IMR-90 (cell line): ENCODE measurements around the gene STAT3. TPM values are rescaled to one million over a fixed set of nuclear protein-coding genes. Genes with fewer than 3 reads are reported as not detected.

Source experiments
- ATAC-seq: fragments of 200-7000 bp; cut with Tn5 transposase; 2 replicates; pipeline ENCODE4 v1.9.1; 2020; ENCODE audit warnings: low read depth, mild to moderate bottlenecking, moderate library complexity
- BruUV-seq: library from RNA; stranded (reverse); fragments of 400-500 nt; replicated peaks from 2 replicates; lab custom pipeline; 2021; lab: Mats Ljungman, UMichigan
- CTCF ChIA-PET: fragments of 300-600 bp; formaldehyde crosslinking; extraction: SDS; loops from one replicate; lab custom pipeline; 2021; ENCODE audit warnings: antibody characterized with exemption; lab: Yijun Ruan, JAX
- POLR2A ChIA-PET: fragments of 300-600 bp; sonication (Branson Sonifier 250); formaldehyde crosslinking; loops from one replicate; lab custom pipeline; 2022; ENCODE audit warnings: antibody characterized with exemption; ENCODE audit not compliant: unreplicated experiment; lab: Charles Lee
- DNase-seq: peaks from one replicate; pipeline ENCODE4 v3.0.0; 2013
- H2AFZ ChIP-seq: replicated peaks from 2 replicates; pipeline ENCODE3; 2013; ENCODE audit warnings: low read length, mild to moderate bottlenecking; ENCODE audit not compliant: poor library complexity
- H2AK5ac ChIP-seq: 2 replicates; pipeline ENCODE4 v1.6.1; 2013; ENCODE audit warnings: low read depth, low read length, inconsistent platforms
- H2AK9ac ChIP-seq: replicated peaks from 2 replicates; pipeline ENCODE3; 2013; ENCODE audit warnings: mild to moderate bottlenecking, low read depth, low read length, moderate library complexity; ENCODE audit not compliant: poor library complexity
- H2BK120ac ChIP-seq: 2 replicates; pipeline ENCODE4 v1.6.1; 2013; ENCODE audit warnings: low read depth, low read length, inconsistent platforms
- H2BK15ac ChIP-seq: 3 replicates; pipeline ENCODE4 v1.6.1; 2013; ENCODE audit warnings: low read depth, low read length, inconsistent platforms
- H2BK20ac ChIP-seq: 2 replicates; pipeline ENCODE4 v1.6.1; 2013; ENCODE audit warnings: low read depth, mild to moderate bottlenecking, inconsistent platforms, low read length, moderate library complexity
- H2BK5ac ChIP-seq: 2 replicates; pipeline ENCODE4 v1.6.1; 2013; ENCODE audit warnings: mild to moderate bottlenecking, low read depth, low read length, inconsistent platforms; ENCODE audit not compliant: poor library complexity, severe bottlenecking
- H3K14ac ChIP-seq: replicated peaks from 2 replicates; pipeline ENCODE4 v1.6.1; 2013; ENCODE audit warnings: low read depth, low read length, inconsistent platforms
- H3K18ac ChIP-seq: 2 replicates; pipeline ENCODE4 v1.6.1; 2013; ENCODE audit warnings: low read depth, low read length, control low read depth
- H3K23ac ChIP-seq: 2 replicates; pipeline ENCODE4 v1.6.1; 2013; ENCODE audit warnings: low read depth, low read length, inconsistent platforms
- H3K27ac ChIP-seq: 2 replicates; pipeline ENCODE4 v1.5.1; 2013; ENCODE audit warnings: mild to moderate bottlenecking, control low read depth, low read length; ENCODE audit not compliant: insufficient read depth
- H3K27me3 ChIP-seq: 2 replicates; pipeline ENCODE4 v1.6.1; 2013; ENCODE audit warnings: low read length; ENCODE audit not compliant: control insufficient read depth, insufficient read depth
- H3K36me3 ChIP-seq: 2 replicates; pipeline ENCODE4 v1.6.1; 2013; ENCODE audit warnings: low read length, mixed read lengths; ENCODE audit not compliant: control insufficient read depth, insufficient read depth
- H3K4ac ChIP-seq: 2 replicates; pipeline ENCODE4 v1.6.1; 2013; ENCODE audit warnings: low read depth, low read length, inconsistent platforms
- H3K4me1 ChIP-seq: 2 replicates; pipeline ENCODE4 v1.6.1; 2013; ENCODE audit warnings: low read length, mixed read lengths; ENCODE audit not compliant: control insufficient read depth, insufficient read depth
- H3K4me2 ChIP-seq: 2 replicates; pipeline ENCODE4 v1.6.1; 2013; ENCODE audit warnings: low read depth, mild to moderate bottlenecking, control low read depth, low read length, moderate library complexity
- H3K4me3 ChIP-seq: 2 replicates; pipeline ENCODE4 v1.5.1; 2013; ENCODE audit warnings: low read depth, mild to moderate bottlenecking, control low read depth, low read length, moderate library complexity; ENCODE audit not compliant: insufficient read depth
- H3K56ac ChIP-seq: 2 replicates; pipeline ENCODE4 v1.6.1; 2013; ENCODE audit warnings: low read length, inconsistent platforms; ENCODE audit not compliant: insufficient read depth; ENCODE audit errors: extremely low read depth
- H3K79me1 ChIP-seq, 2 experiments: 2 replicates each; pipeline ENCODE4 v1.6.1; 2013; ENCODE audit warnings: low read length in 2 of 2, inconsistent platforms in 1 of 2, low read depth in 1 of 2
- H3K9ac ChIP-seq: 2 replicates; pipeline ENCODE4 v1.6.1; 2013; ENCODE audit warnings: low read depth, low read length, control low read depth
- H3K9me1 ChIP-seq: 2 replicates; pipeline ENCODE4 v1.6.1; 2013; ENCODE audit warnings: low read length, inconsistent platforms; ENCODE audit not compliant: insufficient read depth
- H3K9me3 ChIP-seq: 2 replicates; pipeline ENCODE4 v1.6.1; 2013; ENCODE audit warnings: low read length; ENCODE audit not compliant: control insufficient read depth, insufficient read depth
- H4K20me1 ChIP-seq: 2 replicates; pipeline ENCODE4 v1.6.1; 2013; ENCODE audit warnings: low read length, inconsistent platforms; ENCODE audit not compliant: insufficient read depth
- H4K5ac ChIP-seq: 2 replicates; pipeline ENCODE4 v1.6.1; 2013; ENCODE audit warnings: mild to moderate bottlenecking, low read depth, low read length, control low read depth
- H4K8ac ChIP-seq, 2 experiments: 2 replicates each; pipeline ENCODE4 v1.6.1; 2013; ENCODE audit warnings: low read depth in 2 of 2, low read length in 2 of 2, control low read depth in 1 of 2, inconsistent platforms in 1 of 2
- H4K91ac ChIP-seq: 2 replicates; pipeline ENCODE4 v1.6.1; 2013; ENCODE audit warnings: low read depth, low read length, inconsistent platforms; ENCODE audit not compliant: insufficient read depth
- CEBPB ChIP-seq: IDR thresholded peaks from 2 replicates; pipeline ENCODE4 v1.6.1; 2012; ENCODE audit warnings: low read depth, low read length, improper control_type of control experiment
- RCOR1 ChIP-seq: IDR thresholded peaks from 2 replicates; pipeline ENCODE4 v1.6.1; 2012; ENCODE audit warnings: mild to moderate bottlenecking, low read length, improper control_type of control experiment; ENCODE audit not compliant: insufficient replicate concordance
- WGBS, 2 experiments: methylation state at CpG; one replicate each; pipeline versions ENCODE4 v1.1.5 to v1.1.7; 2013; ENCODE audit warnings: missing lambda C conversion rate in 2 of 2; ENCODE audit not compliant: insufficient read length in 1 of 2; ENCODE audit errors: extremely low coverage in 2 of 2; 5-methylcytosine and 5-hydroxymethylcytosine counted together
- dilution Hi-C: fragments of 300-500 bp; cut with HindIII; formaldehyde crosslinking; loops from one replicate; pipeline ENCODE4 v1.14.3; 2018; ENCODE audit warnings: low sequenced_read_pairs; ENCODE audit not compliant: unreplicated experiment
- in situ Hi-C: fragments of 300-500 bp; cut with MboI; formaldehyde crosslinking; loops from 3 replicates; pipeline ENCODE4 v1.14.3; 2019; ENCODE audit warnings: low sequenced_read_pairs, inconsistent platforms, mixed read lengths
- intact Hi-C: fragments of 100-400 bp; cut with micrococcal nuclease; formaldehyde crosslinking; loops from 2 replicates; pipeline ENCODE4 v1.10.0; 2022
- polyA plus RNA-seq, 3 experiments: library from polyadenylated mRNA; depleted of rRNA; stranded (reverse); fragments of >200 nt; gene quantifications; 2 replicates each; pipeline ENCODE4 v1.2.3, GENCODE V29; 2012; ENCODE audit warnings: low replicate concordance in 1 of 3
- total RNA-seq: library from RNA; depleted of rRNA; stranded (reverse); fragments of >200 nt; gene quantifications from 2 replicates; pipeline ENCODE4 v1.2.3, GENCODE V29; 2012

The STAT3 gene
- total and polyA plus RNA-seq, 2 of the 4 experiments (the other 2 are of a cell fraction), result 47.2 to 66.3 TPM

- TF ChIP-seq RCOR1 (no peak), CEBPB (0 out of 2 replicates have a peak, but pooled peaks have one; percentile 13)
- no peak overlapping the region for H4K8ac ChIP-seq
- POLR2A ChIA-PET, result interaction anchor here (0.5 kb wide), 1 partner anchor 44 kb away, joined by 4 read pairs; no protein-coding TSS in a partner anchor
- BruUV-seq, result no TSS peak
- H4K20me1 ChIP-seq, result peaks cover 97% of the 10 kb centered on the region
- dilution Hi-C loops, result no loop called here
- no peaks in the 10 kb centered on the region for H3K27me3 ChIP-seq
- CTCF ChIA-PET, result no interaction called here
- H2AK9ac ChIP-seq, result peak overlapping the region; percentile 5
- DNase-seq (no peak), ATAC-seq (no peak)
- H3K23ac ChIP-seq, result no peak overlapping the region
- H3K4me1 ChIP-seq, result peaks cover 37% of the 10 kb centered on the region
- peaks cover 36% of the 10 kb centered on the region for H3K36me3 ChIP-seq
- intact Hi-C loops, result loop anchor here (5.0 kb wide), 2 partner anchors 113 to 377 kb away; no protein-coding TSS in a partner anchor
- H2BK15ac ChIP-seq, result no peak overlapping the region
- H2BK120ac ChIP-seq, result no peak overlapping the region
- no peak overlapping the region for H4K5ac ChIP-seq
- H4K91ac ChIP-seq, result no peak overlapping the region
- peak overlapping the region; percentile 13 for H2AFZ ChIP-seq
- no peak overlapping the region for H3K18ac ChIP-seq
- no peak overlapping the region for H3K56ac ChIP-seq
- no peaks in the 10 kb centered on the region for H3K9me3 ChIP-seq
- no peak overlapping the region for H3K4me2 ChIP-seq
- H2BK20ac ChIP-seq, result no peak overlapping the region
- no peak overlapping the region for H2BK5ac ChIP-seq
- peaks cover 18 to 88% of the 10 kb centered on the region in 2 experiments for H3K79me1 ChIP-seq
- 90% methylated on average over 35 of the region's 63 CpGs; no CpG with 5 or more reads in 1 of the 2 experiments for WGBS, 2 experiments
- H2AK5ac ChIP-seq, result no peak overlapping the region
- H3K9me1 ChIP-seq, result peaks cover 29% of the 10 kb centered on the region
- H3K9ac ChIP-seq, result no peak overlapping the region
- H3K4ac ChIP-seq, result no peak overlapping the region
- H3K4me3 ChIP-seq, result no peak overlapping the region
- H3K27ac ChIP-seq, result no peak overlapping the region
- in situ Hi-C loops, result loop anchor here (5.0 kb wide), 1 partner anchor 82 kb away; no protein-coding TSS in a partner anchor
- no peak overlapping the region for H3K14ac ChIP-seq
Measured at GRCh38 chr17:42404326-42405055, 16.2 kb upstream of the STAT3 start.
